Cardiac muscle cell (in vitro differentiated cells and primary cell): Measurements from ENCODE around the gene MIGA1. TPM values are rescaled to one million over a fixed set of nuclear protein-coding genes. Genes with fewer than 3 reads are reported as not detected.

Experiments used
- DNase-seq, 2 donors: peaks; one replicate each; pipeline versions ENCODE4 v3.0.0 to v3.0.0-alpha.2; 2010 to 2017; ENCODE audit warnings: low read depth in 1 of 2, low spot score in 1 of 2
- H3K27ac ChIP-seq: fragments of 200-600 bp; sonication (generic); 2 replicates; pipeline ENCODE4 v1.5.1; 2016
- H3K27me3 ChIP-seq: fragments of 200-600 bp; sonication (generic); 2 replicates; pipeline ENCODE4 v1.6.0; 2016; ENCODE audit warnings: control low read depth
- H3K36me3 ChIP-seq: fragments of 200-600 bp; sonication (generic); 2 replicates; pipeline ENCODE4 v1.5.1; 2016; ENCODE audit warnings: control low read depth
- H3K4me1 ChIP-seq: fragments of 200-600 bp; sonication (generic); 2 replicates; pipeline ENCODE4 v1.8.1; 2017; ENCODE audit warnings: low read depth, mild to moderate bottlenecking, mixed run types
- H3K4me3 ChIP-seq: fragments of 200-600 bp; sonication (generic); 2 replicates; pipeline ENCODE4 v1.5.1; 2016; ENCODE audit warnings: mild to moderate bottlenecking
- H3K9me3 ChIP-seq: fragments of 200-600 bp; sonication (generic); 2 replicates; pipeline ENCODE4 v1.5.1; 2017; ENCODE audit warnings: low read depth, mild to moderate bottlenecking, control low read depth
- CTCF ChIP-seq: IDR thresholded peaks from 2 replicates; pipeline ENCODE4 v1.5.1; 2012; ENCODE audit warnings: low read depth, mild to moderate bottlenecking, low read length
- polyA plus RNA-seq: library from polyadenylated mRNA; unstranded; fragments of >200 nt; fragmentation: Nextera tagmentation; extraction: Ambion mirVana; gene quantifications from 2 replicates; pipeline ENCODE4 v1.2.1, GENCODE V29; 2016
- total RNA-seq: library from RNA; depleted of rRNA; stranded (reverse); fragments of >200 nt; gene quantifications from 2 replicates; pipeline ENCODE4 v1.2.3, GENCODE V29; 2016

The MIGA1 gene
- total RNA-seq = 4.1 and 7.5 TPM in 2 replicates
- 4.9 and 8.1 TPM in 2 replicates for polyA plus RNA-seq

GRCh38 chr1:77779529-77780281, at the start of gene MIGA1:
MIGA1 (plus strand) TSS chr1:77779649; CDS start chr1:77783253, 3,604 bp downstream.
- TF ChIP-seq CTCF = no peak
- DNase-seq = peak; percentile 92 to 93
- Histone ChIP-seq H3K27me3 (no peaks in the 10 kb centered on the region), H3K4me3 (peak within 1 kb of the TSS; percentile 97), H3K9me3 (no peaks in the 10 kb centered on the region), H3K36me3 (peaks cover 14% of the 10 kb centered on the region), H3K27ac (peak within 1 kb of the TSS; percentile 84), H3K4me1 (peaks cover 5% of the 10 kb centered on the region)

GRCh38 chr1:77732090-77732489, 47.4 kb upstream of the MIGA1 start:
- Histone ChIP-seq H3K36me3 (peaks cover 20% of the 10 kb centered on the region), H3K27ac (peak overlapping the region; percentile 20), H3K4me1 (no peaks in the 10 kb centered on the region), H3K27me3 (no peaks in the 10 kb centered on the region), H3K9me3 (no peaks in the 10 kb centered on the region), H3K4me3 (no peak overlapping the region)
- DNase-seq = no peak
- TF ChIP-seq CTCF = no peak

DNA sequence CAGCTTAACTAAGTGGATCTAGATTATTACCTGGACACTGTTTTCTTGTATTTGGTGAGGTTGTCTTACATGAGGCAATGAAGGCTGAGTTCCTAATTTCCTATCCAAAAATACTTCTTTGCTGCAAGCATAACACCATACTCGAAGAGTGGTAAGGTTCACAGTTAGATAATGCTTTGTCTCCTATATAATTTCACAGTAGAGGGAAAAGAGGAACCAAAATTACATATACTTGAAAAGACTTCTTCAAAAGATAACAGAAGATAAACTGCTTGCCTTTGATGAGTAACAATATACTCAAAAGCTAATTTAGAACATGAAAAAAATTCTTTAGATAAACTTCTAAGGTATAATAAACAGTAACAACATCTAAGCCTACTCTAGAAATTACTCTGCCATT, 40.2 kb upstream of the MIGA1 start:
- DNase-seq = no peak
- no peaks in the 10 kb centered on the region for H3K27me3 ChIP-seq
- peaks cover 33% of the 10 kb centered on the region for H3K36me3 ChIP-seq
- no peaks in the 10 kb centered on the region for H3K9me3 ChIP-seq
- H3K27ac ChIP-seq = no peak overlapping the region
- H3K4me1 ChIP-seq = no peaks in the 10 kb centered on the region
- TF ChIP-seq CTCF = no peak
- H3K4me3 ChIP-seq = no peak overlapping the region

- no peaks in the 10 kb centered on the region for H3K4me1 ChIP-seq
- no peak for TF ChIP-seq CTCF
- H3K9me3 ChIP-seq = no peaks in the 10 kb centered on the region
- no peak overlapping the region for H3K4me3 ChIP-seq
- no peak overlapping the region for H3K27ac ChIP-seq
- DNase-seq = no peak
- H3K36me3 ChIP-seq = peaks cover 25% of the 10 kb centered on the region
- H3K27me3 ChIP-seq = no peaks in the 10 kb centered on the region
Measured at GRCh38 chr1:77741316-77741715, 38.1 kb upstream of the MIGA1 start.

GRCh38 chr1:77742011-77742555, 37.4 kb upstream of the MIGA1 start:
- DNase-seq = no peak
- Histone ChIP-seq H3K27ac (no peak overlapping the region), H3K36me3 (peaks cover 24% of the 10 kb centered on the region), H3K4me3 (no peak overlapping the region), H3K27me3 (no peaks in the 10 kb centered on the region), H3K9me3 (no peaks in the 10 kb centered on the region), H3K4me1 (no peaks in the 10 kb centered on the region)
- no peak for TF ChIP-seq CTCF
